Endodermal cell (in vitro differentiated cells): ENCODE measurements around the gene DCLRE1B. TPM values are rescaled to one million over a fixed set of nuclear protein-coding genes. Genes with fewer than 3 reads are reported as not detected.

Experiments
- DNase-seq: peaks from one replicate; pipeline ENCODE4 v3.0.0-alpha.2; 2017
- H3K27ac ChIP-seq: 2 replicates; pipeline ENCODE4 v1.5.1; 2013; ENCODE audit warnings: mild to moderate bottlenecking, low read depth, low read length, moderate library complexity
- H3K27me3 ChIP-seq: 2 replicates; pipeline ENCODE4 v1.6.1; 2013; ENCODE audit warnings: mild to moderate bottlenecking, low read length, moderate library complexity; ENCODE audit not compliant: insufficient read depth, control insufficient read depth, poor library complexity, severe bottlenecking
- H3K36me3 ChIP-seq: 2 replicates; pipeline ENCODE4 v1.7.0; 2013; ENCODE audit warnings: mild to moderate bottlenecking, low read length, moderate library complexity; ENCODE audit not compliant: control insufficient read depth, insufficient read depth
- H3K4me1 ChIP-seq: one replicate; pipeline ENCODE4 v1.7.0; 2013; ENCODE audit warnings: low read length; ENCODE audit not compliant: control insufficient read depth, insufficient read depth
- H3K4me3 ChIP-seq: 2 replicates; pipeline ENCODE4 v1.5.1; 2013; ENCODE audit warnings: mild to moderate bottlenecking, low read length, moderate library complexity
- H3K9ac ChIP-seq: 2 replicates; pipeline ENCODE4 v1.6.1; 2013; ENCODE audit warnings: mild to moderate bottlenecking, low read length, moderate library complexity; ENCODE audit not compliant: poor library complexity, severe bottlenecking; ENCODE audit errors: extremely low read depth
- H3K9me3 ChIP-seq: 2 replicates; pipeline ENCODE4 v1.6.1; 2013; ENCODE audit warnings: mild to moderate bottlenecking, low read length, moderate library complexity; ENCODE audit not compliant: control insufficient read depth
- H3K27ac Mint-ChIP-seq: 2 replicates; pipeline ENCODE4 v1.8.0; 2020; ENCODE audit warnings: mixed read lengths
- H3K27me3 Mint-ChIP-seq: 2 replicates; pipeline ENCODE4 v1.8.0; 2021; ENCODE audit warnings: mild to moderate bottlenecking, mixed read lengths; ENCODE audit not compliant: insufficient read depth
- H3K36me3 Mint-ChIP-seq: 2 replicates; pipeline ENCODE4 v1.8.0; 2020; ENCODE audit warnings: low read depth, mixed read lengths
- H3K4me1 Mint-ChIP-seq: 2 replicates; pipeline ENCODE4 v1.8.0; 2020; ENCODE audit warnings: mixed read lengths
- H3K4me3 Mint-ChIP-seq: 2 replicates; pipeline ENCODE4 v1.8.0; 2020; ENCODE audit warnings: mild to moderate bottlenecking, moderate library complexity, mixed read lengths
- H3K9me3 Mint-ChIP-seq: 2 replicates; pipeline ENCODE4 v1.8.0; 2020; ENCODE audit warnings: mild to moderate bottlenecking, mixed read lengths
- WGBS, 2 experiments: methylation state at CpG; one replicate each; pipeline versions ENCODE4 v1.1.5 to v1.1.7; 2013; ENCODE audit warnings: missing lambda C conversion rate in 2 of 2, mixed read lengths in 1 of 2; ENCODE audit not compliant: insufficient coverage in 1 of 2, insufficient read length in 1 of 2; 5-methylcytosine and 5-hydroxymethylcytosine counted together
- total RNA-seq, 2 donors: library from RNA; stranded (reverse); fragmentation: NEBNext Ultra II Directional in 1 of 2; extraction: Animal tissue kit (Norgen Biotek cat#: 25700) in 1 of 2; gene quantifications; 2 replicates in 1 of 2; 3 replicates in 1 of 2; pipeline ENCODE4 v1.2.1, GENCODE V29; 2021
- TF ChIP-seq, protein P1 (sequence below): fragments of 200-600 bp; sonication (generic); conservative IDR thresholded peaks from 2 replicates; pipeline ENCODE4 v1.5.0; 2021; ENCODE audit warnings: antibody characterized with exemption, mild to moderate bottlenecking

DCLRE1B gene
- total RNA-seq, 2 donors from 2014 or later, result 7.4 to 11.0 TPM

DNA sequence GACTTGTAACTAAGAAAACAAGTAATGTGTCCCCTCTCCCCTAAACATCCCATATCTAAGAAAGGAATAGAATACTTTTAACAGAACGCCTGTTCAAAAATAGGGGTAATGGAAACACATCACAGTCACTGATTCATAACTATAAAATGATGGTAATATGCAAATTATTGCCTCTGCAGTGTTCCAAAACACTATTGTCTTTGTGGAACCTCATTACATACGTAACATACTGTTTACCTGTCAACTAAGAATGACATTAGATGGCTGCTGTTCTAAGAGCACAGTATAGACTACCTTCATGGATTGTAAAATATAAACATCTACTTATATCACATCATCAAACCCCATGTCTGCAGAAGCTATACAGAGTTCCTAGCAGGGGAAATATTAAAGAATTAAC is 14.3 kb upstream of the DCLRE1B start:
- Mint-ChIP-seq H3K27ac (no peak overlapping the region), H3K4me3 (no peak overlapping the region), H3K27me3 (no peaks in the 10 kb centered on the region), H3K4me1 (peaks cover 4% of the 10 kb centered on the region), H3K9me3 (no peaks in the 10 kb centered on the region), H3K36me3 (peaks cover 2% of the 10 kb centered on the region)
- Histone ChIP-seq H3K9ac (no peak overlapping the region), H3K36me3 (no peaks in the 10 kb centered on the region), H3K27me3 (no peaks in the 10 kb centered on the region), H3K9me3 (no peaks in the 10 kb centered on the region), H3K4me3 (no peak overlapping the region), H3K4me1 (no peaks in the 10 kb centered on the region), H3K27ac (no peak overlapping the region)
- TF ChIP-seq, protein P1, sequence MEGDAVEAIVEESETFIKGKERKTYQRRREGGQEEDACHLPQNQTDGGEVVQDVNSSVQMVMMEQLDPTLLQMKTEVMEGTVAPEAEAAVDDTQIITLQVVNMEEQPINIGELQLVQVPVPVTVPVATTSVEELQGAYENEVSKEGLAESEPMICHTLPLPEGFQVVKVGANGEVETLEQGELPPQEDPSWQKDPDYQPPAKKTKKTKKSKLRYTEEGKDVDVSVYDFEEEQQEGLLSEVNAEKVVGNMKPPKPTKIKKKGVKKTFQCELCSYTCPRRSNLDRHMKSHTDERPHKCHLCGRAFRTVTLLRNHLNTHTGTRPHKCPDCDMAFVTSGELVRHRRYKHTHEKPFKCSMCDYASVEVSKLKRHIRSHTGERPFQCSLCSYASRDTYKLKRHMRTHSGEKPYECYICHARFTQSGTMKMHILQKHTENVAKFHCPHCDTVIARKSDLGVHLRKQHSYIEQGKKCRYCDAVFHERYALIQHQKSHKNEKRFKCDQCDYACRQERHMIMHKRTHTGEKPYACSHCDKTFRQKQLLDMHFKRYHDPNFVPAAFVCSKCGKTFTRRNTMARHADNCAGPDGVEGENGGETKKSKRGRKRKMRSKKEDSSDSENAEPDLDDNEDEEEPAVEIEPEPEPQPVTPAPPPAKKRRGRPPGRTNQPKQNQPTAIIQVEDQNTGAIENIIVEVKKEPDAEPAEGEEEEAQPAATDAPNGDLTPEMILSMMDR, result no peak
- WGBS, 2 experiments, result 56% methylated on average over 1 of the region's 2 CpGs; no CpG with 5 or more reads in 1 of the 2 experiments
- no peak for DNase-seq

DNA sequence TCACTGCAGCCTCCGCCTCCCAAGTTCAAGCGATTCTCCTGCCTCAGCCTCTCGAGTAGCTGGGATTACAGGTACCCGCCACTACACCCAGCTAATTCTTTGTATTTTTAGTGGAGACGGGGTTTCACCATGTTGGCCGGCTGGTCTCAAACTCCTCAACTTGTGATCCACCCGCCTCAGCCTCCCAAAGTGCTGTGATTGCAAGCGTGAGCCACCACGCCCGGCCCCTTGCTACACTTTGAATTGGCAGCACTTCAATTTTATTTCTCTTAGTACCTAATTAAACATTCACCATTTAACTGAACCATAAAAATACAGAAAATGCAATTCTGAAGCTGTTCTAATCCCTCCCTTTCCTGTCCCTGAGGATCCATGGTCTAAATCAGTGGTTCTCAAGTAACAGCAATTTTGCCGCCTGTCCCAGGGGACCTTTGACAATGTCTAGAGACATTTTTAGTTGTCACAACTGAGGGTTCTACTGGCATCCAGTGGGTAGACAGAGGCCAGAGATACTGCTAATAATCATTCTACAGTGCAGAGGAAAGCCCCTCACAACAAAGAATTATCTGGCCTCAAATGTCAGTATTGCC is 13.4 kb upstream of the DCLRE1B start:
- H3K4me1 Mint-ChIP-seq, result peaks cover 4% of the 10 kb centered on the region
- no peak overlapping the region for H3K4me3 Mint-ChIP-seq
- H3K4me1 ChIP-seq, result no peaks in the 10 kb centered on the region
- H3K4me3 ChIP-seq, result no peak overlapping the region
- no peak overlapping the region for H3K9ac ChIP-seq
- H3K9me3 ChIP-seq, result no peaks in the 10 kb centered on the region
- H3K9me3 Mint-ChIP-seq, result no peaks in the 10 kb centered on the region
- H3K36me3 ChIP-seq, result no peaks in the 10 kb centered on the region
- H3K27me3 Mint-ChIP-seq, result no peaks in the 10 kb centered on the region
- no peak for DNase-seq
- peaks cover 7% of the 10 kb centered on the region for H3K36me3 Mint-ChIP-seq
- 86 to 88% methylated on average over 7 to 11 of the region's 11 CpGs for WGBS, 2 experiments
- no peaks in the 10 kb centered on the region for H3K27me3 ChIP-seq
- H3K27ac ChIP-seq, result no peak overlapping the region
- TF ChIP-seq, protein P1, result no peak
- H3K27ac Mint-ChIP-seq, result no peak overlapping the region

DNA sequence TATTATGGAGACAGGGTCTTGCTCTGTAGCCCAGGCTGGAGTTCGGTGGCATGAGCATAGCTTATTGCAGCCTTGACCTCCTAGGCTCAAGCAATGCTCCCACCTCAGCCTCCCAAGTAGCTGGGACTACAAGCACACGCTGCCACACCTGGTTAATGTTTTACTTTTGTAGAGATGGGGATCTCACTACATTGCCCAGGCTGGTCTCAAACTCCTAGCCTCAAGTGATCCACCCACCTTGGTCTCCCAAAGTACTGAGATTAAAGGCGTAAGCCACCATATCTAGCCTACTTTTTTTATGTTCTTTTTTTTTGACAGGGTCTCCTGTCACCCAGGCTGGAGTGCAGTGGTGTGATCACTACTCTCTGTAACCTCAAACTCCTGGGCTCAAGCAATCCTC is 11.9 kb upstream of the DCLRE1B start:
- H3K9me3 ChIP-seq, result no peaks in the 10 kb centered on the region
- Mint-ChIP-seq H3K9me3 (no peaks in the 10 kb centered on the region), H3K4me3 (no peak overlapping the region), H3K27me3 (no peaks in the 10 kb centered on the region), H3K36me3 (peaks cover 16% of the 10 kb centered on the region), H3K27ac (no peak overlapping the region), H3K4me1 (no peaks in the 10 kb centered on the region)
- H3K36me3 ChIP-seq, result peaks cover 10% of the 10 kb centered on the region
- 93 to 94% methylated on average over 2 to 3 of the region's 3 CpGs for WGBS, 2 experiments
- no peaks in the 10 kb centered on the region for H3K4me1 ChIP-seq
- H3K9ac ChIP-seq, result no peak overlapping the region
- TF ChIP-seq, protein P1, result no peak
- no peaks in the 10 kb centered on the region for H3K27me3 ChIP-seq
- no peak overlapping the region for H3K27ac ChIP-seq
- H3K4me3 ChIP-seq, result no peak overlapping the region
- no peak for DNase-seq
